ENCODE data around the gene TMEM39B.

Gene TMEM39B

GRCh38 chr1:32066489-32066873 lies 6.3 kb upstream of the TMEM39B start:
- in situ Hi-C loops (cut with HindIII; ENCODE audit: low sequenced_read_pairs): no loop called here
- no peak overlapping the region for H3K4me3 ChIP-seq (ENCODE audit: low read depth, low read length)
- TF ChIP-seq CTCF (IDR thresholded peaks at IDR 0.05; ENCODE audit: low read depth, low read length, missing control alignments): no peak
- DNase-seq (ENCODE audit: low read depth): no peak

- in situ Hi-C loops (cut with HindIII; ENCODE audit: low sequenced_read_pairs): no loop called here
- H3K4me3 ChIP-seq (ENCODE audit: low read depth, low read length): no peak overlapping the region
- DNase-seq (ENCODE audit: low read depth): peak; percentile 39
- no peak for TF ChIP-seq CTCF (IDR thresholded peaks at IDR 0.05; ENCODE audit: low read depth, low read length, missing control alignments)
Measured at GRCh38 chr1:32068957-32069588, 3.7 kb upstream of the TMEM39B start.

GRCh38 chr1:32071758-32072621 lies 749 bp upstream of the TMEM39B start:
- no peak for DNase-seq (ENCODE audit: low read depth)

DNA sequence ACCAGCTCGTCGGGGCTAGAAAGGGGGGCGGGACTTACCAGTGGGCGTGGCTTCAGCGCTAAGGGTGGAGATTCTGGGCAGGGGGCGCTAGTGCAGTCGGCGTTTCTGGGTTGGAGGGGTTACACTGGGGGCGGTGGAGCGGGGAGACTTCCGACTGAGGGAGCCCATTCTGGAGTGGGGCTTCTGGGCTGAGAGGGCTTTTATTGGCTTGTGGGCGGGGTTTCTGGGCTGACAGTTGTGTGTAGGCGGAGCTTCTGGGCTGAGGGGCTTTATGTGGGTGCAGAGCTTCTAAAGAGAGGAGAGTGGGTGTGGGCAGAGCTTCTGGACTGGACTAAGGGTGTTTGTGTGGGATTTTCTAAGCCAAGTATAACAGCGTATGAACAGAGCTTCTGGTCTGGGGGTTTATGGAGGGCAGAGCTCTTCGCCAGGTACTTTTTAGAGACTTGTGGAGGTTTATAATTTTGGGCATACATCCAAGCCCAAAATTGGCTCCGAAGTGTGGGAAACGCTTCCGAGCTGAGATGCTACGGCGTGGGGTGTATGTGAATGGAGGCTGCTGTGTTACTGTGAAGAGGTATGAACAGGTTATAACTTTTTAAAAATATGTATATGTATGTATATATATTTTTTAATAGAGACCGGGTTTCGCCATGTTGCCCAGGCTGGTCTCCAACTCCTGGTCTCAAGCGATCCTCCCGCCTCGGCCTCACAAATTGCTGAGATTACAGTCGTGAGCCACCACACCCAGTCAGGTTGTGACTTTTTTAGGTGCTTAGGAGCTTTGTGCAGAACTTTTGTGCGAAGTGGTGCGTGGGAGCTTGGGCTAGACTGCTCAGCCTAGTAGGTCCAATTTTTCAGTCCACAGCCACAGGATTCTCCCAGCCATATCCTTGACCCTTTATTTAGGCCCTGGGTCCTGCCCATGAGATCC lies 825 bp downstream of the TMEM39B start:
- in situ Hi-C loops (cut with HindIII; ENCODE audit: low sequenced_read_pairs): no loop called here
- TF ChIP-seq CTCF (IDR thresholded peaks at IDR 0.05; ENCODE audit: low read depth, low read length, missing control alignments): peak; percentile 48
- DNase-seq (ENCODE audit: low read depth): no peak
- peak overlapping the region; percentile 71 for H3K4me3 ChIP-seq (ENCODE audit: low read depth, low read length)

More at GRCh38 chr1:32071758-32072621, 749 bp upstream of the TMEM39B start:
- no peak for TF ChIP-seq CTCF (IDR thresholded peaks at IDR 0.05; ENCODE audit: low read depth, low read length, missing control alignments)
- peak overlapping the region; percentile 71 for H3K4me3 ChIP-seq (ENCODE audit: low read depth, low read length)
- in situ Hi-C loops (cut with HindIII; ENCODE audit: low sequenced_read_pairs): no loop called here

- TF ChIP-seq CTCF (IDR thresholded peaks at IDR 0.05; ENCODE audit: low read depth, low read length, missing control alignments): no peak
- no peak for DNase-seq (ENCODE audit: low read depth)
- in situ Hi-C loops (cut with HindIII; ENCODE audit: low sequenced_read_pairs): no loop called here
- H3K4me3 ChIP-seq (ENCODE audit: low read depth, low read length): no peak overlapping the region
Measured at GRCh38 chr1:32074841-32075240, 2.1 kb downstream of the TMEM39B start.

- no peak for TF ChIP-seq CTCF (IDR thresholded peaks at IDR 0.05; ENCODE audit: low read depth, low read length, missing control alignments)
- in situ Hi-C loops (cut with HindIII; ENCODE audit: low sequenced_read_pairs): no loop called here
Measured at GRCh38 chr1:32077451-32077850, 4.7 kb downstream of the TMEM39B start.

More at GRCh38 chr1:32077451-32077850, 4.7 kb downstream of the TMEM39B start:
- no peak for DNase-seq (ENCODE audit: low read depth)
- H3K4me3 ChIP-seq (ENCODE audit: low read depth, low read length): no peak overlapping the region
